Large intestine (tissue), 3 donors: ENCODE data around the gene RNF11. TPM values are rescaled to one million over a fixed set of nuclear protein-coding genes. Genes with fewer than 3 reads are reported as not detected.

Source experiments
- DNase-seq, 2 donors: peaks; one replicate each; pipeline versions ENCODE4 v3.0.0 to v3.0.0-alpha.2; 2013
- H3K27ac ChIP-seq: one replicate; pipeline ENCODE4 v1.5.1; 2013; ENCODE audit warnings: low read length
- H3K27me3 ChIP-seq: 2 replicates; pipeline ENCODE4 v1.6.1; 2013; ENCODE audit warnings: low read length; ENCODE audit not compliant: control insufficient read depth, insufficient read depth
- H3K36me3 ChIP-seq: 2 replicates; pipeline ENCODE4 v1.6.1; 2013; ENCODE audit warnings: low read length; ENCODE audit not compliant: control insufficient read depth, insufficient read depth
- H3K4me1 ChIP-seq: one replicate; pipeline ENCODE4 v1.6.1; 2013; ENCODE audit warnings: low read length; ENCODE audit not compliant: control insufficient read depth, insufficient read depth
- H3K4me3 ChIP-seq: one replicate; pipeline ENCODE4 v1.5.1; 2013; ENCODE audit warnings: low read length
- H3K9me3 ChIP-seq: one replicate; pipeline ENCODE4 v1.6.1; 2013; ENCODE audit warnings: mild to moderate bottlenecking, low read depth, low read length, moderate library complexity; ENCODE audit not compliant: control insufficient read depth
- WGBS: methylation state at CpG from one replicate; pipeline ENCODE4 v1.1.5; 2013; ENCODE audit warnings: low lambda C conversion rate; ENCODE audit not compliant: insufficient coverage; 5-methylcytosine and 5-hydroxymethylcytosine counted together
- polyA plus RNA-seq: library from polyadenylated mRNA; unstranded; fragments of 120-200 nt; gene quantifications from one replicate; pipeline ENCODE4 v1.2.1, GENCODE V29; 2013

The RNF11 gene
- polyA plus RNA-seq, 1 donor = 80.0 TPM

DNA sequence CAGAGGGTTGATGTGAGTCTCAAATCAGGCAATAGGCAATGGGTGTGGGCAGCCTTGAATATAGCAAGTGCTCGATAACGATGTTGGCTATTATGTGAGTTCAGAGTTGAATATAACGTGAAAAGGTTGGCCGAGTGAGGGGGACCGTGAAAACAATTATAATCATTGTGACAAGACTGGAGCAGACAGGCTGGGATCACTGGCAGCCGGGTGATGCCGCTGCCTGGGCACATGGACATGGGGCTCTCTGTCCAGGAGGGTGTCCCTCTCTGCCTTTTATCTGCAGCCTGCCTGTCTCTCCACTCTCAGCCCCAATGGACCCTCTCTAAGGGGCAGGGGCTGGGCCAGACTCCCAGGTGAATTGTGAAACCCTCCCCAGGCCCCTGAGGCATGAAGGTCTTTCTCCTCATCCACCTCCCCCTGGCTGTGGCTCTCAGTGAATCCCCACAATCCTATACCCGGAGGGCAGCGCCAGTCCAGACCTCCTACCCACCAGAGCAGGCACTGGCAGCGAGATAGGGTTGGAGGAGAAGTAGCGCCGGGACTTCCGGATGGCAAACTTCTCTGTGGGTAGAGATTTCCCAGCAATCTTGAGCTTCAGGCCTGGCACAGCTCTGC lies 57.9 kb downstream of the RNF11 start:
- no peak overlapping the region for H3K27ac ChIP-seq
- peaks cover 10% of the 10 kb centered on the region for H3K36me3 ChIP-seq
- H3K4me3 ChIP-seq = no peak overlapping the region
- WGBS = no CpG with 5 or more reads among the region's 13 CpGs
- peaks cover 13% of the 10 kb centered on the region for H3K4me1 ChIP-seq
- no peak for DNase-seq
- H3K27me3 ChIP-seq = no peaks in the 10 kb centered on the region
- H3K9me3 ChIP-seq = peaks cover 4% of the 10 kb centered on the region

DNA sequence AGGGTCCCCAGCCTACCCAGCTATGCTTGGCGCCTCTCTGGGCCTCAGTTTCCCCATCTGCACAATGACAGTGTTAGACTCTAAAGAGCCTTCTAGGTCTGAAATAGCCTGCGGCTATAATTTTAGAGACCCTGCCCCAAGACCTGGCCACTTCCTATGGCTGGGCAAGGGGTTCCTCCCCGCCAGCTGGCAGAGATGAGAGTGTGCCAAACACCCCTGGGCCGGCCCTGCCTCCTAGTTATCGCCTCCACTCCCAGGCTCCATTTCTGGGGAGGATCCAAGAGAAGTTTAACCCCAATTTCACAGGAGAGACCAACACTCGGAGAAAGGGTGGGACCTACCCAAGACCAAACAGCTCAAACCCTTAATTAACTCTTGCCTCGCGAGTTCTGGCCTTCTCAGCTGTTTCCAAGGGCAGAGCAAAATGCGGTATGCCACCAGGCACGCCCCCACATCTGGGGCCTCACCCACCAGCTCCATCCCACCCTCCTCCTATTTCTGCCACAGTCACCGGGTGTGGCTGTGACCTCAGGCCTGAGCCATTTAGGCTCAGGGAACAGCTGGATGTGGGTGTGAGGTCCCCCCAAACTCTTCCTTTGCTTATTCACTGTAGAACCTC lies 58.6 kb downstream of the RNF11 start:
- peaks cover 6% of the 10 kb centered on the region for H3K36me3 ChIP-seq
- no peak for DNase-seq
- no peak overlapping the region for H3K4me3 ChIP-seq
- H3K27me3 ChIP-seq = no peaks in the 10 kb centered on the region
- peaks cover 13% of the 10 kb centered on the region for H3K4me1 ChIP-seq
- no peak overlapping the region for H3K27ac ChIP-seq
- WGBS = no CpG with 5 or more reads among the region's 11 CpGs
- peaks cover 8% of the 10 kb centered on the region for H3K9me3 ChIP-seq

DNA sequence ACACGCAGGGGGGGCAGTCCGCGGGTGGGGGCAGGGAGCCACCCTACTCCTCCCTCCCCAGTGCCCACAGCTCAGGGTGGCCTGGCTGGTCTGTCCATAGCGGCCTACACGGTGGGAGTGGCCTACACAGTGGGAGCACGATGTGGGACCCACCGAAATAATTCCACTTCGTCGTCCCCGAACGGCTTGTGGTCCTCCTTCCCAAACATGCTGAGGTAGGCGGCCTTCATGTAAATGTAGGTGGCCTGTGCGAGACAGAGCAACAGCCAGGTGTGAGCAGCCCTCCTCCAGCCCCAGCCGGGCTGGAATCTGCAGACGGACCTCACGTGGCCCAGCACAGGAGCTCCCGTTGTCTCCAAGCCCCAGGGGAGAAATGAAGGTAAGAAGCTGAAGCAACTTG lies 59.9 kb downstream of the RNF11 start:
- whole genome bisulfite sequencing = no CpG with 5 or more reads among the region's 17 CpGs
- Histone ChIP-seq H3K36me3 (peaks cover 2% of the 10 kb centered on the region), H3K4me3 (no peak overlapping the region)

DNA sequence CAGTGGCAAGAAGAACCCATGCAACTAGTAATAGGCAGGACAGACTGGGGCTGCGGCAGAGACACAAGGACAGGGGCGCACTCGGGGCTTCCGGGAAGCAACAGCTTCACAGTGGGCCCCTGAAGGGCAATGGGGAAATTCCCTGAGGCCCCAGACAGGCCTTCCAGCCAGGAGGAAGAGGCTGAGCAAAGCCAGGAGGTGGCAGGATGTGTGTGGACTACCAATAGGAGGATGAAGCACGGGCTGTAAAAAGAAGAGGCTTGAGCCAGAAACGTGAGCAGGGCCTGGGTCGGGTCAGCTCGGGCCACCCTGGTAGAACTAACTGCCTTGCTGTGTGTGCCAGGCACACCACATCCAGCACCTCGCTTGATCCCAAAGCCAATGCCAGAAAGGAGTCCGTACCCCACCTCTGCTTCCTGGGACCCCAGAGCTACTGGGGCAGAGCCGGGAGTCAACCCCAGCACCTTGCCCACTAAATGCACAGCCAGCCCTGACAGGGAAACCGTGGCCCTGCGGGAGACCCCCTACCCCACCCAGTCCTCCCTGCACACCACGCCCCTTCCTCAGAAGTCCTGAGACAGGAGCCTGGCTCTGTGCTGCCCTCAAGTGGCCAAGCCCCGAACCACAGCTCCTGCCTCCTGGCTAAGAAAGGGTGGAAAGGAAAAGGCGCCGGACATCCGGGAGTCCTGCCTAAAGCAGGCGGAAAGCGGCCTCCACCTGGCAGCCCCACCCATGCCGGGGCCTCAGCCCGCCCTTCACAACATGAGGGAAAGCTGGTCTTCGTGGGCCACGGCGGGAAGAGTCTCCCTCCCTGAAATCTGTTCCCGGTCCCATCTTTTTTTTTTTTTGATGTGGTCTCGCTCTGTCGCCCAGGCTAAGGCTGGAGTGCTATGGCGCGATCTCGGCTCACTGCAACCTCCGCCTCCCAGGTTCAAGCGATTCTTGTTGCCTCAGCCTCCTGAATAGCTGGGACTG lies 60.6 kb downstream of the RNF11 start:
- Histone ChIP-seq H3K4me1 (peaks cover 13% of the 10 kb centered on the region), H3K9me3 (peaks cover 8% of the 10 kb centered on the region), H3K36me3 (peaks cover 2% of the 10 kb centered on the region), H3K4me3 (peak overlapping the region; percentile 21), H3K27ac (no peak overlapping the region), H3K27me3 (no peaks in the 10 kb centered on the region)
- no CpG with 5 or more reads among the region's 33 CpGs for WGBS
- peak; percentile 79 to 80 for DNase-seq

More for the DNA sequence above, 59.9 kb downstream of the RNF11 start:
- Histone ChIP-seq H3K4me1 (peaks cover 13% of the 10 kb centered on the region), H3K27ac (no peak overlapping the region), H3K27me3 (no peaks in the 10 kb centered on the region), H3K9me3 (peaks cover 8% of the 10 kb centered on the region)
- DNase-seq = no peak

DNA sequence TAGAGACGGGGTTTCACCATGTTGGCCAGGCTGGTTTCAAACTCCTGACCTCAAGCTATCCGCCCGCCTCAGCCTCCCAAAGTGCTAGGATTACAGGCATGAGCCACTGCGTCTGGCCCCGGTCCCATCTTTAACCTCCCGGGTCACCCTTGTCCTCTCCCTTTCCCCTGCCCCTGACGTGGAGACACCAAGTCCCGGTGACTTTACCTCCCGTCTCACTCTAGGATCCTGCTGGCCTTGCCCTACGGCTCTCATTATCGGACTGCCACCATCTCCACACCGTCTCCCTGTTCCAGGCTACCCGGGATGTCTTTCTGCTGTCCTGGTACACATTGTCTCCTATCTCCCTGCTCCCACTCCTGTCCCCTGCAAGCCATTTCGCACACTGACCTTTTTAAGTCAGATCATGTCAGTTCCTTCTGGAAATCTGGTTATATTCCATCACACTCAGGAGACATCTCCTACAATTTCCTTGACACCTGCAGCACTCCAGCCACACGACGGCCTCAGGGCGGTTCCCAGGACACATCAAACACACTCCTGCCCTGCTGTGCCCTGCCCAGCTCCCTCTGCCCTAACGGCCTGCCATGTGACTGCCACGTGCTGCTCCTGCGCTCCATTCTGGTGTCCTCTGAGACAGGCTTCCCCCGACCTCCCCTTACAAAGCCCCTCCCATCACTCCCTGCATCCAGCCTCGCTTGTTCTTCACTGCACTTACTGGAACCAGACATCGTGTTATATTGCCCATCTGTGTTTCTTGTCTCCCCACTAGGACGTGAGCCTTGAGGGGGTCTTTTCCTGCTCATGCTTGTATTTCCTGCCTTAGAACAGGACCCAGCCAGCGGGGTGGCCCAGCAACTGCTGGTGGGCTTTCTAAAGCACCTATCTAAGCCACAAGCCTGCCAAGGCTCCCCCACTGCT lies 61.6 kb downstream of the RNF11 start:
- no peak overlapping the region for H3K4me3 ChIP-seq
- no peak overlapping the region for H3K27ac ChIP-seq
- WGBS = 89% methylated on average over 3 of the region's 25 CpGs

DNA sequence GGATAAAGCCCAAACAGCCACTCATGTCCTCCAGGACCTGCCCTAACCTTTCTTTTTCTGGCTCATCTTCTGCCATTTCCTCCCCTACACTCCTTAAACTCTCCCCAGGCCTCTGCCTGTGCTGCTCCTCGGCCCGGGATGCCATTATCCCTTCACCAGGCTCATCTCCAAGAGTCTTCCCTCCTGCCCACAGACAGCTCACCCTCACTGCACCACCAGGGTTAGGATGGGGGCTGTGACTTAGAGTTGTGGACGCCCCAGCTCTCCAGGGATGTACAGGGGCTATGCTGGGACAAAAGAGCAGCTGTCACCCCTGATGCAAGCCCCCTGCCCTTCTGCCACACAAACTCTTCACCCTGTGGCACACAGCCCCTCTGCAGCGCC lies 62.2 kb downstream of the RNF11 start:
- H3K36me3 ChIP-seq = peaks cover 2% of the 10 kb centered on the region
- peaks cover 13% of the 10 kb centered on the region for H3K4me1 ChIP-seq
- H3K27ac ChIP-seq = no peak overlapping the region
- no CpG with 5 or more reads among the region's 4 CpGs for WGBS
- H3K9me3 ChIP-seq = peaks cover 8% of the 10 kb centered on the region
- no peak for DNase-seq
- no peaks in the 10 kb centered on the region for H3K27me3 ChIP-seq
- no peak overlapping the region for H3K4me3 ChIP-seq

More for the DNA sequence above, 61.6 kb downstream of the RNF11 start:
- Histone ChIP-seq H3K27me3 (no peaks in the 10 kb centered on the region), H3K9me3 (peaks cover 8% of the 10 kb centered on the region), H3K4me1 (peaks cover 13% of the 10 kb centered on the region), H3K36me3 (peaks cover 2% of the 10 kb centered on the region)
- no peak for DNase-seq

DNA sequence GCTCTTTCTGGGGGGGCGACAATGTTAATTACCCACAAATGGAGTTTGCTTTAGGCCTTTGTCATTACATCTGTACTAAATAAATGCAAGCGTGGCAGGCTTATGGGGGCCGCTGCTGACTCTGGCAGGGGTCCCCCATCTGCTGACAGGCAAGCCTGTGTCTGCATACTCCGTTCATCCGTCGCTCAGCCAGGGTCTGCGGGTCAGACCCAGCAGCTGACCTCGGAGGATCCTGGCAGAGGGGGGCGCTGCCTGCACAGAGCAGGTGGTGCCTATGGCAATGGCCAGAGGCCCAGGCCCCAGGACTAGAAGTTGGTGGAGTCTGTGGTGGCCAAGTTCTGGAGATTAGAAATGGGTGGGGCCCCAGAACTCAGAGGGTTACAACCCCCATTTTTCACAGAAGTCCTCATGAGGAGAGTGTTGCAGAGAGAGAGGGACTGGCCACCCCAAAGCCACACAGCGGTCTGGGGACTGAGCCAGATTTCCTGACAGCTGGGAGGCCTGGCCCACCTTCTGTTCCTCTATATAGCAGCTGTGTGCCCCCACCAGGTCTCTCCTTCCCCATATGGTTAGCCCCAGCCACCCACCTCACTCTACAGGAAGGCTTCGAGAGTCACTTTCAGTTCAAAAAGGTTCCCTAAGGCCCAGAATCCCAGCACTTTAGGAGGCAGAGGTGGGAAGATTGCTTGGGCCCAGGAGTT lies 63.3 kb downstream of the RNF11 start:
- Histone ChIP-seq H3K27ac (no peak overlapping the region), H3K36me3 (no peaks in the 10 kb centered on the region), H3K4me1 (peaks cover 14% of the 10 kb centered on the region), H3K4me3 (no peak overlapping the region), H3K9me3 (peaks cover 8% of the 10 kb centered on the region), H3K27me3 (no peaks in the 10 kb centered on the region)
- no peak for DNase-seq
- no CpG with 5 or more reads among the region's 11 CpGs for WGBS

DNA sequence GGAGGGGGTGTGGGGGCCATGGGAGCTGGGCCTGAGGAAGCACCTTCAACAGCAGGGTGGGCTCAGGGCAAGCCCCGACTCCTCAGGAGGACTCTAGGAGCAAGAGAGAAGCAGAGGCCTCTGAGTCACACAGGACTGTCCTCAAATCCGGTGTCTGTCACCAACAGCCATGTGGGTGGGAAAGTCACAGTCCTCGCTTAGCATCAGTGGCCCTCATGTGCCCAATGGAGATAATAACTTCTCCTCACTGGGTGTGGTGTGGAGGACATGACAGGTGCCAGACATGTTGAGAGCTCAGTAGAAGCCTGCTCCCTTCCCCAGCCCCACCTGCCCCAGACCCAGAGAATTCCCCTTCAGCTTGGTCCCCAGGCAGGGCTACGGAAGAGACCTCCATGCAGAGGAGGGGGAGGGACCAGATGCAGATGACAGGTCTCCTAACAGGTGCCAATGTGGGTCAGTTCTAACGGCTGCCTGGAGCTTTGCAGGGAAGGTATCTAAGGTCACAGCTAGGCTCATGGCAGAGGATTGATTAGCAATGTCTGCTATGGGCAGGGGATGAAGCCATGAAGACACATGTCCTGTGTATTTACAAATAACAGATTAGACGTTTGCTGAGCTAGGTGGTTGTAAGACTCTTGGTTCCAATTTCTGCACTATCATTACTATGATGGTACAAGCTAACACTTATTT lies 64.1 kb downstream of the RNF11 start:
- DNase-seq = no peak
- Histone ChIP-seq H3K36me3 (no peaks in the 10 kb centered on the region), H3K4me1 (peaks cover 22% of the 10 kb centered on the region), H3K9me3 (peaks cover 8% of the 10 kb centered on the region), H3K4me3 (no peak overlapping the region), H3K27me3 (no peaks in the 10 kb centered on the region), H3K27ac (no peak overlapping the region)
- no CpG with 5 or more reads among the region's 6 CpGs for WGBS

DNA sequence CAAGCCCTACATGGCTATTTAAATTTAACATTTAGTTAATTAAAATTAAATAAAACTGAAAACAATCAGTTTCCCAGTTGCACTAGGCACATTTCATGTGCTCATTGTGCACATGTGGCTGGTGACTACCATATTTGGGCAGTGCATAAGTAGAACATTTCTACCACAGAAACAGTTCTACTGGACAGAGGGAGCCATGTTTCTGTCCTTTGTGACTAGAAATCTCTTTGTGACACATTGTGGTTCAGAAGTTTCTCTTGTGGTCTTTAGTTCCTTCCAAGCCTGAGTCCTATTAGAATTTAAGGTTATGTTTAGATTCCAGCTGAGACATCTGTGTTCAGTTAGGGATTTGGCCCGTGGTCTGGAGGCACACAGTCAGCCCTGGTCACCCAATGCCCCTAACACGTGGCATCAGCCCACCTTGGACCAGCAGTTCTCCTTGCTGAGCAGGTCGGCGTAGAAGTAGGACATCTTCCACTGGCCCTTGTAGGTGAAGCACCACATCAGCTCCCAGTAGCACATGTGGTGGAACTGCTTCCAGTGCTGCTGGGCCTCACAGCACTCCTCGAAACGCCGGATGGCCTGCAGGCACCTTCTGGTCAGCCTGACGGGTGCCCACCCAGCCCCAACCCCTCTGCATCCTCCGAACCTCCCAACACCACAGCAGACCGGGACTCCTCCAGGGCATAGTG lies 65.2 kb downstream of the RNF11 start:
- Histone ChIP-seq H3K27me3 (no peaks in the 10 kb centered on the region), H3K9me3 (peaks cover 8% of the 10 kb centered on the region), H3K27ac (no peak overlapping the region), H3K4me1 (peaks cover 27% of the 10 kb centered on the region), H3K4me3 (no peak overlapping the region), H3K36me3 (no peaks in the 10 kb centered on the region)
- no CpG with 5 or more reads among the region's 10 CpGs for WGBS
- DNase-seq = no peak
